Neutrophil (primary cell): Measurements from ENCODE around the gene GRID2.
"Not testable (repeated sequence)": the region's sequence is repeated elsewhere in the genome, so short reads cannot be mapped to it uniquely, and the experiment has no call there.

Source experiments
- H3K27ac ChIP-seq: fragments of 200-600 bp; sonication (generic); 2 replicates; pipeline ENCODE4 v1.5.1; 2016; ENCODE audit warnings: mild to moderate bottlenecking, moderate library complexity
- H3K27me3 ChIP-seq: fragments of 200-600 bp; sonication (generic); 2 replicates; pipeline ENCODE4 v1.6.0; 2016; ENCODE audit warnings: mild to moderate bottlenecking
- H3K36me3 ChIP-seq: fragments of 200-600 bp; sonication (generic); 2 replicates; pipeline ENCODE4 v1.5.1; 2017
- H3K4me1 ChIP-seq, 2 experiments: fragments of 200-600 bp in 1 of 2; sonication (generic) in 1 of 2; 1 replicate in 1 of 2; 2 replicates in 1 of 2; pipeline versions ENCODE4 v1.5.1 to v1.6.1; 2013 to 2016; ENCODE audit warnings: low read depth in 1 of 2, low read length in 1 of 2, mild to moderate bottlenecking in 1 of 2, moderate library complexity in 1 of 2; ENCODE audit not compliant: control insufficient read depth in 1 of 2, insufficient read depth in 1 of 2
- H3K4me3 ChIP-seq, 2 experiments: fragments of 200-600 bp in 1 of 2; sonication (generic) in 1 of 2; 1 replicate in 1 of 2; 2 replicates in 1 of 2; pipeline ENCODE4 v1.5.1; 2013 to 2016; ENCODE audit warnings: low read depth in 1 of 2, low read length in 1 of 2, mild to moderate bottlenecking in 1 of 2, moderate library complexity in 1 of 2
- H3K9me3 ChIP-seq: fragments of 200-600 bp; sonication (generic); 2 replicates; pipeline ENCODE4 v1.5.1; 2016
- TF ChIP-seq, protein P1 (sequence below): fragments of 200-600 bp; sonication (generic); IDR thresholded peaks from 2 replicates; pipeline ENCODE4 v1.5.1; 2016; ENCODE audit warnings: antibody characterized with exemption

The GRID2 gene

GRCh38 chr4:92445127-92445526, 141.4 kb downstream of the GRID2 start:
- Histone ChIP-seq H3K9me3 (no peaks in the 10 kb centered on the region), H3K27me3 (no peaks in the 10 kb centered on the region), H3K36me3 (no peaks in the 10 kb centered on the region), H3K27ac (no peak overlapping the region), H3K4me3 (no peak overlapping the region), H3K4me1 (no peaks in the 10 kb centered on the region)
- TF ChIP-seq, protein P1, sequence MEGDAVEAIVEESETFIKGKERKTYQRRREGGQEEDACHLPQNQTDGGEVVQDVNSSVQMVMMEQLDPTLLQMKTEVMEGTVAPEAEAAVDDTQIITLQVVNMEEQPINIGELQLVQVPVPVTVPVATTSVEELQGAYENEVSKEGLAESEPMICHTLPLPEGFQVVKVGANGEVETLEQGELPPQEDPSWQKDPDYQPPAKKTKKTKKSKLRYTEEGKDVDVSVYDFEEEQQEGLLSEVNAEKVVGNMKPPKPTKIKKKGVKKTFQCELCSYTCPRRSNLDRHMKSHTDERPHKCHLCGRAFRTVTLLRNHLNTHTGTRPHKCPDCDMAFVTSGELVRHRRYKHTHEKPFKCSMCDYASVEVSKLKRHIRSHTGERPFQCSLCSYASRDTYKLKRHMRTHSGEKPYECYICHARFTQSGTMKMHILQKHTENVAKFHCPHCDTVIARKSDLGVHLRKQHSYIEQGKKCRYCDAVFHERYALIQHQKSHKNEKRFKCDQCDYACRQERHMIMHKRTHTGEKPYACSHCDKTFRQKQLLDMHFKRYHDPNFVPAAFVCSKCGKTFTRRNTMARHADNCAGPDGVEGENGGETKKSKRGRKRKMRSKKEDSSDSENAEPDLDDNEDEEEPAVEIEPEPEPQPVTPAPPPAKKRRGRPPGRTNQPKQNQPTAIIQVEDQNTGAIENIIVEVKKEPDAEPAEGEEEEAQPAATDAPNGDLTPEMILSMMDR = no peak

DNA sequence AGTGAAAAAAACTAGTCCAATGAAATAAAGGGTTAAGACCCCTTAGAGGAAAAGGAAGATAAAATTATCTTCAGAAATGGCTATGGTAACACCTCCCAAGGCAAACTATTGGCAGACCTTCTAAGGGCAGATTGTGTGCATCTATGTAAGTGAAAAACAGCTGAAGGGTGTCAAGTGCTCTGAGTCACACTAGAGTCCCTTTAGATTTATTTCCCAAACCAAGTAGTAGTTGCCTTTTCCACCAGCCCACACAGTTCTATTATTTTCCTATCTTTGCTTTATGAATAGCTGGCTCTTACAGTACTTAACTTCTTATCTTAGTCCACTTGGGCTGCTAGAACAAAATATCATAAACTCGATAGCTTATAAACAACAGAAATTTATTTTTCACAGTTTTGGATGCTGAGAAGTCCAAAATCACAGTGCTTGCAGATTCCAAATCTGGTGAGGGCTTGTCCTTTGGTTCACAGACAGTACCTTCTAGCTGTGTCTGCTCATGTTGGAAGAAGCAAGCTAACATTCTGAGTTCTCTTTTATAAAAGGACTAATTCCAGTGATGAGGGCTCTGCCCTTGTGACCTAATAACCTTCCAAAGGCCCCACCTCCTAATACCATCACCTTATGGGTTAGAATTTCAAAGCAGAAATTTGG, 143.6 kb downstream of the GRID2 start:
- H3K27ac ChIP-seq = no peak overlapping the region
- no peaks in the 10 kb centered on the region for H3K4me1 ChIP-seq
- no peaks in the 10 kb centered on the region for H3K36me3 ChIP-seq
- no peak overlapping the region for H3K4me3 ChIP-seq
- H3K9me3 ChIP-seq = no peaks in the 10 kb centered on the region
- TF ChIP-seq, protein P1 = no peak
- no peaks in the 10 kb centered on the region for H3K27me3 ChIP-seq

GRCh38 chr4:92448176-92448575, 144.4 kb downstream of the GRID2 start:
- not testable (repeated sequence) for H3K36me3 ChIP-seq, H3K27me3 ChIP-seq, H3K27ac ChIP-seq, H3K4me1 ChIP-seq, H3K4me3 ChIP-seq, H3K9me3 ChIP-seq

DNA sequence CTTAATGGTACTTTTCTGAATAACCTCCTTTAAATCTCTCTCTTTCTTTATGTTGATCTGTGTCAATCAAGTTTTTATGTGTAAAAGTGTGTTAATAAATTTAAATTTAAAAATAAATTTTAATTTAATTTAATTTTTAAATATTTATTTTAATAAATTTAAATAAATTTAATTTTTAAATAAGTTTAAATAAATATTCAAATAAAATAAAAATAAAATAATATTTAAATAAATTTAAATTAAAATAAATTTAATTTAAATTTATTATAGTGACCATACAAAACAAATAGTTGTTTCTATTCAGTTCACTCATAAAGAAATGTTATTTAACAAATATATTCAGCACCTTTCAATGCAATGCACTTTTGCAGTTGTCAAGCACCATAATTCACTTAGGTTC, 146.9 kb downstream of the GRID2 start:
- no peaks in the 10 kb centered on the region for H3K36me3 ChIP-seq
- H3K4me3 ChIP-seq = no peak overlapping the region
- no peaks in the 10 kb centered on the region for H3K9me3 ChIP-seq
- H3K27me3 ChIP-seq = no peaks in the 10 kb centered on the region
- TF ChIP-seq, protein P1 = no peak
- H3K27ac ChIP-seq = no peak overlapping the region
- no peaks in the 10 kb centered on the region for H3K4me1 ChIP-seq

- Histone ChIP-seq H3K27me3 (no peaks in the 10 kb centered on the region), H3K4me3 (no peak overlapping the region), H3K4me1 (no peaks in the 10 kb centered on the region), H3K9me3 (no peaks in the 10 kb centered on the region), H3K36me3 (no peaks in the 10 kb centered on the region), H3K27ac (no peak overlapping the region)
- TF ChIP-seq, protein P1 = no peak
Observed at GRCh38 chr4:92451782-92452181, 148.0 kb downstream of the GRID2 start.

- not testable (repeated sequence) for H3K4me1 ChIP-seq, H3K9me3 ChIP-seq, H3K27me3 ChIP-seq, H3K4me3 ChIP-seq, H3K27ac ChIP-seq, H3K36me3 ChIP-seq
Observed at GRCh38 chr4:92452383-92452782, 148.6 kb downstream of the GRID2 start.
